GM12878 (cell line): ENCODE data around the gene GARNL3. TPM values are rescaled to one million over a fixed set of nuclear protein-coding genes. Genes with fewer than 3 reads are reported as not detected.

Source experiments
- ATAC-seq: fragments of 200-7000 bp; cut with Tn5 transposase; 3 replicates; pipeline ENCODE4 v1.9.1; 2020; ENCODE audit warnings: mild to moderate bottlenecking, moderate library complexity
- BruUV-seq: library from RNA; stranded (reverse); fragments of 400-500 nt; replicated peaks from 2 replicates; lab custom pipeline; 2021; lab: Mats Ljungman, UMichigan
- CTCF ChIA-PET: fragments of 300-600 bp; sonication (Branson Sonifier 250); formaldehyde crosslinking; extraction: SDS; loops from one replicate; lab custom pipeline; 2021; ENCODE audit warnings: inconsistent platforms; lab: Yijun Ruan, JAX
- POLR2A ChIA-PET: fragments of 350-600 bp; formaldehyde crosslinking; extraction: SDS; loops from one replicate; lab custom pipeline; 2021; ENCODE audit warnings: inconsistent platforms; lab: Charles Lee
- RAD21 ChIA-PET: fragments of 300-600 bp; sonication (Branson Sonifier 250); formaldehyde crosslinking; loops from one replicate; lab custom pipeline; 2023; ENCODE audit warnings: antibody characterized with exemption; ENCODE audit not compliant: unreplicated experiment; lab: Charles Lee
- SMC1A ChIA-PET: fragments of 300-600 bp; sonication (Branson Sonifier 250); formaldehyde crosslinking; loops from one replicate; lab custom pipeline; 2023; ENCODE audit not compliant: unreplicated experiment, uncharacterized antibody; lab: Charles Lee
- DNase-seq: peaks from one replicate; pipeline ENCODE4 v3.0.0-alpha.2; 2011; ENCODE audit warnings: low read depth, low spot score
- FAIRE-seq: peaks from 3 replicates; lab custom pipeline; 2011; peaks lifted over from hg19 to GRCh38; lab: Jason Lieb, UNC
- H2AFZ ChIP-seq: 2 replicates; pipeline ENCODE4 v1.6.0; 2011; ENCODE audit warnings: low read depth, low read length, control low read depth; ENCODE audit not compliant: control insufficient read depth
- H3K27ac ChIP-seq: 2 replicates; pipeline ENCODE4 v1.5.1; 2011; ENCODE audit warnings: control low read depth; ENCODE audit not compliant: control insufficient read depth, insufficient read depth
- H3K27me3 ChIP-seq, 2 experiments: replicated peaks in 1 of 2; 2 replicates each; pipeline versions ENCODE4 v1.6.0 to v1.6.1; 2011; ENCODE audit warnings: low read length in 1 of 2; ENCODE audit not compliant: control insufficient read depth in 2 of 2, insufficient read depth in 2 of 2
- H3K36me3 ChIP-seq, 2 experiments: 2 replicates each; pipeline ENCODE4 v1.5.1; 2011; ENCODE audit warnings: low read length in 1 of 2; ENCODE audit not compliant: control insufficient read depth in 2 of 2, insufficient read depth in 2 of 2
- H3K4me1 ChIP-seq: 2 replicates; pipeline ENCODE4 v1.6.1; 2011; ENCODE audit warnings: mild to moderate bottlenecking, low read length, moderate library complexity, mixed read lengths; ENCODE audit not compliant: control insufficient read depth, insufficient read depth
- H3K4me2 ChIP-seq: 2 replicates; pipeline ENCODE4 v1.6.0; 2011; ENCODE audit warnings: control low read depth; ENCODE audit not compliant: control insufficient read depth, insufficient read depth
- H3K4me3 ChIP-seq: fragments of 200-600 bp; sonication (generic); 2 replicates; pipeline ENCODE4 v1.5.1; 2016
- H3K79me2 ChIP-seq: 2 replicates; pipeline ENCODE4 v1.6.0; 2011; ENCODE audit warnings: low read length; ENCODE audit not compliant: control insufficient read depth, insufficient read depth
- H3K9ac ChIP-seq: 2 replicates; pipeline ENCODE4 v1.8.0; 2011; ENCODE audit warnings: low read length, control low read depth, mixed read lengths; ENCODE audit not compliant: control insufficient read depth, insufficient read depth
- H3K9me3 ChIP-seq: replicated peaks from 3 replicates; pipeline ENCODE4 v1.5.1; 2011; ENCODE audit warnings: mild to moderate bottlenecking, low read length; ENCODE audit not compliant: control insufficient read depth, insufficient read depth
- H4K20me1 ChIP-seq: 2 replicates; pipeline ENCODE4 v1.6.0; 2011; ENCODE audit not compliant: control insufficient read depth, insufficient read depth
- CTCF ChIP-seq, 3 experiments: IDR thresholded peaks in 2 of 3; conservative IDR thresholded peaks in 1 of 3; 2 replicates each; pipeline ENCODE4 v1.5.1; 2011; ENCODE audit warnings: low read depth in 3 of 3, low read length in 3 of 3, mild to moderate bottlenecking in 3 of 3, control low read depth in 2 of 3, moderate library complexity in 2 of 3, inconsistent platforms in 1 of 3, mixed read lengths in 1 of 3; ENCODE audit not compliant: control insufficient read depth in 2 of 3, insufficient read depth in 1 of 3; ENCODE audit errors: extremely low read depth in 1 of 3
- HCFC1 ChIP-seq: fragments of 150-350 bp; IDR thresholded peaks from 2 replicates; pipeline ENCODE4 v1.6.1; 2014; ENCODE audit warnings: low read length
- JUNB ChIP-seq: IDR thresholded peaks from 2 replicates; pipeline ENCODE4 v1.6.1; 2016; ENCODE audit warnings: antibody characterized with exemption, mild to moderate bottlenecking
- KDM1A ChIP-seq: fragments of 200-600 bp; sonication (generic); IDR thresholded peaks from 2 replicates; pipeline ENCODE4 v1.6.1; 2016; ENCODE audit warnings: borderline replicate concordance
- NFYA ChIP-seq: IDR thresholded peaks from 2 replicates; pipeline ENCODE4 v1.6.1; 2011; ENCODE audit warnings: low read depth, mild to moderate bottlenecking, low read length, improper control_type of control experiment, borderline replicate concordance
- PML ChIP-seq: IDR thresholded peaks from 2 replicates; pipeline ENCODE4 v1.6.1; 2012; ENCODE audit warnings: low read length, inconsistent platforms
- PRDM15 ChIP-seq: fragments of 450-650 bp; formaldehyde crosslinking; IDR thresholded peaks from 2 replicates; pipeline ENCODE4 v1.4.0; 2020; ENCODE audit warnings: mild to moderate bottlenecking, moderate library complexity
- RAD21 ChIP-seq: IDR thresholded peaks from 2 replicates; pipeline ENCODE4 v1.6.1; 2011; ENCODE audit warnings: mild to moderate bottlenecking, low read depth, low read length, moderate library complexity; ENCODE audit not compliant: insufficient read depth
- SMC3 ChIP-seq: IDR thresholded peaks from 2 replicates; pipeline ENCODE4 v1.6.1; 2011; ENCODE audit warnings: low read length, improper control_type of control experiment, borderline replicate concordance
- TBL1XR1 ChIP-seq: IDR thresholded peaks from 2 replicates; pipeline ENCODE4 v1.6.1; 2012; ENCODE audit warnings: low read depth, low read length, improper control_type of control experiment
- USF1 ChIP-seq: IDR thresholded peaks from 2 replicates; pipeline ENCODE4 v1.6.1; 2011; ENCODE audit warnings: borderline replicate concordance, low read depth, mild to moderate bottlenecking, moderate library complexity, mixed read lengths, low read length; ENCODE audit not compliant: insufficient read depth; ENCODE audit errors: extremely low read length
- WGBS: methylation state at CpG from one replicate; pipeline ENCODE4 v1.1.6; 2016; ENCODE audit warnings: low lambda C conversion rate; ENCODE audit not compliant: insufficient replicate concordance, insufficient coverage; ENCODE audit errors: missing lambda C conversion rate; 5-methylcytosine and 5-hydroxymethylcytosine counted together
- in situ Hi-C: fragments of 300-500 bp; cut with MboI; formaldehyde crosslinking; loops from 9 replicates; pipeline ENCODE4 v1.14.3; 2018; ENCODE audit warnings: mixed read lengths
- intact Hi-C: fragments of 100-400 bp; cut with micrococcal nuclease; formaldehyde crosslinking; loops from one replicate; pipeline ENCODE4 v1.14.2; 2022; ENCODE audit not compliant: unreplicated experiment
- polyA plus RNA-seq, 11 experiments: library from polyadenylated mRNA; depleted of rRNA in 4 of 11; unstranded in 6 of 11; stranded (reverse) in 5 of 11; fragments of >200 nt; fragmentation: Nextera tagmentation in 4 of 11; fragmentation: Illumina TruSeq in 1 of 11; extraction: Ambion mirVana in 4 of 11; extraction: Trizol in 1 of 11; gene quantifications; 1 replicate in 1 of 11; 2 replicates in 10 of 11; pipeline versions ENCODE4 v1.2.1 to v1.2.3, GENCODE V29; 2011 to 2016; ENCODE audit warnings: inconsistent platforms in 2 of 11, missing spikeins in 2 of 11, low read depth in 1 of 11
- total RNA-seq, 4 experiments: library from RNA; depleted of rRNA in 3 of 4; stranded (reverse); fragments of >200 nt in 3 of 4; fragmentation: Illumina TruSeq in 1 of 4; extraction: Trizol in 1 of 4; gene quantifications; 2 replicates each; pipeline versions ENCODE4 v1.2.1 to v1.2.3, GENCODE V29; 2013 to 2021

The GARNL3 gene
- total and polyA plus RNA-seq, 10 of the 15 experiments (the other 5 are each of a cell fraction or from before 2014, with no cell fraction given), result 0.89 to 13.2 (median 6.3) TPM

GRCh38 chr9:127418037-127418471, 153.5 kb downstream of the GARNL3 start:
- ChIA-PET CTCF (interaction anchor here (0.6 to 1.2 kb wide), 4 partner anchors 65 to 477 kb away, joined by 3 to 4 read pairs (median 4); no protein-coding TSS in a partner anchor), SMC1A (interaction anchor here (0.6 to 1.0 kb wide), 2 partner anchors 32 to 203 kb away, joined by 3 read pairs; no protein-coding TSS in a partner anchor), POLR2A (no interaction called here), RAD21 (interaction anchor here (1.1 kb wide), 1 partner anchor 194 kb away, joined by 3 read pairs; no protein-coding TSS in a partner anchor)
- intact Hi-C loops (no loop called here), in situ Hi-C loops (no loop called here)
- Histone ChIP-seq H3K4me1 (peaks cover 8% of the 10 kb centered on the region), H3K27ac (no peak overlapping the region), H3K27me3 (no peaks in the 10 kb centered on the region), H3K9ac (no peak overlapping the region), H3K79me2 (peaks cover 7% of the 10 kb centered on the region), H3K4me3 (no peak overlapping the region), H3K9me3 (no peaks in the 10 kb centered on the region), H2AFZ (no peak overlapping the region), H4K20me1 (no peaks in the 10 kb centered on the region), H3K36me3 (no peaks in the 10 kb centered on the region), H3K4me2 (no peak overlapping the region)
- DNase-seq, result no peak
- 81% methylated on average over 12 of the region's 12 CpGs for WGBS
- TF ChIP-seq SMC3 (peak; percentile 34; the same call in 1 of the 2 replicates), TBL1XR1 (no peak), RAD21 (peak; percentile 38; the same call in 1 of the 2 replicates), CTCF (IDR thresholded peaks at IDR 0.05 in 2 of 3, conservative IDR thresholded peaks at IDR 0.05 in 1 of 3; ENCODE audit: control insufficient read depth in 2 of 3, extremely low read depth in 1 of 3, insufficient read depth in 1 of 3, low read depth in 3 of 3, low read length in 3 of 3) (peak; percentile 42 to 60 (median 44); a peak in 5 of 6 replicates)
- BruUV-seq, result no TSS peak
- ATAC-seq, result peak; percentile 89
- FAIRE-seq, result no peak

- no peak for DNase-seq
- ChIA-PET POLR2A (no interaction called here), RAD21 (no interaction called here), SMC1A (no interaction called here), CTCF (no interaction called here)
- Histone ChIP-seq H3K4me2 (no peak overlapping the region), H3K79me2 (peaks cover 19% of the 10 kb centered on the region), H2AFZ (no peak overlapping the region), H3K4me3 (no peak overlapping the region), H3K27me3 (no peaks in the 10 kb centered on the region), H3K4me1 (peaks cover 10% of the 10 kb centered on the region), H4K20me1 (no peaks in the 10 kb centered on the region), H3K9me3 (no peaks in the 10 kb centered on the region), H3K27ac (no peak overlapping the region), H3K36me3 (no peaks in the 10 kb centered on the region), H3K9ac (no peak overlapping the region)
- no TSS peak for BruUV-seq
- in situ Hi-C loops (no loop called here), intact Hi-C loops (no loop called here)
- FAIRE-seq, result no peak
- ATAC-seq, result no peak
- WGBS, result 90% methylated on average over 6 of the region's 6 CpGs
- TF ChIP-seq KDM1A (no peak), PML (no peak), NFYA (no peak), USF1 (no peak), JUNB (no peak), HCFC1 (no peak), PRDM15 (CRISPR knock-in tag) (no peak)
Measured at GRCh38 chr9:127419348-127419747, 154.8 kb downstream of the GARNL3 start.
